ENCODE data around the gene MESP2.

DNA sequence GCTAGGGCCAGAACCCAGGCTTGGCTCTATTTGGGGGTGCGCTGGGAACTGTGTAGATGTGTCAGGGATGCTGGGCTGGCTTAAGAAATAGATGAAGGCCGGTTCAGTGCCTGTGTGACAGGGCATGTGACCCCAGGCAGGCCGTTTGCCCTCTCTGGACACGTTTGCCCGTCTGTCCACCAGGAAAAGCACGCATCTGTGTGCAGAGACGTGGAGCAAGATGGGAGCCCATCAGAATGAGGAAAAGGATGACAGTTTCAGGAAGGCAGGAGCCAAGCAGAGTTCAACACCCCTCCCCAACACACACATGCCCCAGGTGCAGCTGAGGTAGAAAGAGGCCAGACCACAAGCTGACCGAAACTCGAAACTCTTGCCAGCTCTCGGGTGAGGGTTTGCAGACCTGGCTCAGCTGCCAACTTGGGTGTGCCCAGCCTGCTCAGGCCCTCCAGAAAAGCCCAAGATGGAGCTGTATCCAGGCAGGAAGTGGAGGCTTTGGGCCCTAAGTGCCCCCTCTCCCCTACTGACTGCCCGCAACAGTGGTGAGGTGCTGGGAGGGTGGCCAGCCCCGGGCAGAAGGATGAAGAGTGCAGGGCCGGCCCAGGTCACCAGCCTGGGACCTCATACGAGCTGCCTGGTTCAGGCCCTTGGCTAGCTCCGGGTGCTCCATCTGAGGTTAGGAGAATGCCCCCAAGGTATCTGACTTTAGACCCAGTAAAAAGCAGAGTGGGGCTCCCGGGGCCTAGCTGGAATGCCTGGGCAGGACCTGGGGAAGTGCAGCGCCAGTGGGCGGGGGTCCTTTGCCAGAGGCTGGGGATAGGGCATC is 14.9 kb upstream of the MESP2 start:
- no peak for TF ChIP-seq POLR2A (IDR thresholded peaks at IDR 0.05; ENCODE audit: control extremely low read depth in 1 of 2, low read depth in 2 of 2, low read length in 2 of 2)
- no peak for TF ChIP-seq POLR2AphosphoS5 (IDR thresholded peaks at IDR 0.05; ENCODE audit: low read depth, low read length)
- no peak for TF ChIP-seq EZH2 (IDR thresholded peaks at IDR 0.05; ENCODE audit: low read depth, low read length, severe bottlenecking)
- TF ChIP-seq JUND (IDR thresholded peaks at IDR 0.05; ENCODE audit: low read length): no peak
- TF ChIP-seq, protein P1, sequence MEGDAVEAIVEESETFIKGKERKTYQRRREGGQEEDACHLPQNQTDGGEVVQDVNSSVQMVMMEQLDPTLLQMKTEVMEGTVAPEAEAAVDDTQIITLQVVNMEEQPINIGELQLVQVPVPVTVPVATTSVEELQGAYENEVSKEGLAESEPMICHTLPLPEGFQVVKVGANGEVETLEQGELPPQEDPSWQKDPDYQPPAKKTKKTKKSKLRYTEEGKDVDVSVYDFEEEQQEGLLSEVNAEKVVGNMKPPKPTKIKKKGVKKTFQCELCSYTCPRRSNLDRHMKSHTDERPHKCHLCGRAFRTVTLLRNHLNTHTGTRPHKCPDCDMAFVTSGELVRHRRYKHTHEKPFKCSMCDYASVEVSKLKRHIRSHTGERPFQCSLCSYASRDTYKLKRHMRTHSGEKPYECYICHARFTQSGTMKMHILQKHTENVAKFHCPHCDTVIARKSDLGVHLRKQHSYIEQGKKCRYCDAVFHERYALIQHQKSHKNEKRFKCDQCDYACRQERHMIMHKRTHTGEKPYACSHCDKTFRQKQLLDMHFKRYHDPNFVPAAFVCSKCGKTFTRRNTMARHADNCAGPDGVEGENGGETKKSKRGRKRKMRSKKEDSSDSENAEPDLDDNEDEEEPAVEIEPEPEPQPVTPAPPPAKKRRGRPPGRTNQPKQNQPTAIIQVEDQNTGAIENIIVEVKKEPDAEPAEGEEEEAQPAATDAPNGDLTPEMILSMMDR (IDR thresholded peaks at IDR 0.05; ENCODE audit: control extremely low read depth in 1 of 3, insufficient read depth in 1 of 3, low read depth in 1 of 3, low read length in 3 of 3): no peak
- no peak for TF ChIP-seq HDAC2 (IDR thresholded peaks at IDR 0.05; ENCODE audit: borderline replicate concordance in 1 of 2, low read depth in 2 of 2, low read length in 2 of 2)
- TF ChIP-seq, protein P2, sequence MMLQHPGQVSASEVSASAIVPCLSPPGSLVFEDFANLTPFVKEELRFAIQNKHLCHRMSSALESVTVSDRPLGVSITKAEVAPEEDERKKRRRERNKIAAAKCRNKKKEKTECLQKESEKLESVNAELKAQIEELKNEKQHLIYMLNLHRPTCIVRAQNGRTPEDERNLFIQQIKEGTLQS (IDR thresholded peaks at IDR 0.05; ENCODE audit: insufficient read depth, low read depth, low read length): no peak
